Measurements from ENCODE around the gene KLRF1.

KLRF1 gene, protein sequence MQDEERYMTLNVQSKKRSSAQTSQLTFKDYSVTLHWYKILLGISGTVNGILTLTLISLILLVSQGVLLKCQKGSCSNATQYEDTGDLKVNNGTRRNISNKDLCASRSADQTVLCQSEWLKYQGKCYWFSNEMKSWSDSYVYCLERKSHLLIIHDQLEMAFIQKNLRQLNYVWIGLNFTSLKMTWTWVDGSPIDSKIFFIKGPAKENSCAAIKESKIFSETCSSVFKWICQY

DNA sequence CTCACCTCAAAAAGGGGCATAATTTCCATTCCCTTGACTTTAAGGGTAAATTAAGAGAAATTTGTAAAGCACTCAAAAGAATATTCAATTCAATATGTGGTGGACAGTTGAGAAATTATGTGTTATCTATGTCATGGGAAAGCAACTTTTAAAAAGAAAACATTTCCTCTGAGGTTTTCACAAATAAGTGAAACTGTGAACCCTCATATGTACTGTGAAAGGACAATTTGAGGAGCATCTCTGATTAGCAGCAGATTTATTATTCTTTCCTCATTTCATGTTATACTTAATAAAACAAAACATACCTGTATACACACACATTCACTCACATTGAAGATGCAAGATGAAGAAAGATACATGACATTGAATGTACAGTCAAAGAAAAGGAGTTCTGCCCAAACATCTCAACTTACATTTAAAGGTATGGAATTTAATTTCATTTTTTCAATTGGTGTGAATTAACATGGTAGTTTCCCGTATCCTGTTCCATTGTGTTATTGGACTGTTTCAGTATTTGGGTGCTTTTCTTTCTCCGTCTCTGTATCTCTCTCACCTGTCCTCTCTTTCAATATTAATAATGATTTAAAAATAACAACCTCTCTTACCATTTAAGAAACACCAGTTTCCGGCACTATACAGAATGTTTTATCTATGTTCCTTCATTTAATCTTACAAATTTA lies at the start of gene KLRF1:
Gene KLRF1 (plus strand): TSS at position 273 of the 680 bp plus-strand sequence. CDS start 64 bp downstream, at position 337.
- ChIA-PET POLR2A (no interaction called here), CTCF (no interaction called here)
- no peak for TF ChIP-seq ARNT (IDR thresholded peaks at IDR 0.05)
- TF ChIP-seq SP1 (IDR thresholded peaks at IDR 0.05), result no peak
- no peak for TF ChIP-seq SUZ12 (IDR thresholded peaks at IDR 0.05)
- no peak for TF ChIP-seq CTBP1 (IDR thresholded peaks at IDR 0.05; ENCODE audit: borderline replicate concordance)
- no peak for TF ChIP-seq HDGF (IDR thresholded peaks at IDR 0.05; ENCODE audit: borderline replicate concordance)
- TF ChIP-seq BHLHE40 (IDR thresholded peaks at IDR 0.05; ENCODE audit: borderline replicate concordance), result no peak
- TF ChIP-seq ZNF384 (IDR thresholded peaks at IDR 0.05), result no peak
- no peak for TF ChIP-seq L3MBTL2 (conservative IDR thresholded peaks at IDR 0.05)
- TF ChIP-seq FOXK2 (IDR thresholded peaks at IDR 0.05), result no peak
- TF ChIP-seq FOXM1 (IDR thresholded peaks at IDR 0.05; ENCODE audit: borderline replicate concordance), result no peak
- TF ChIP-seq NFRKB (IDR thresholded peaks at IDR 0.05), result no peak
- TF ChIP-seq ELF4 (IDR thresholded peaks at IDR 0.05), result no peak
- TF ChIP-seq FOXA1 (IDR thresholded peaks at IDR 0.05), result no peak
- no peak for DNase-seq (ENCODE audit: extremely low spot score)

DNA sequence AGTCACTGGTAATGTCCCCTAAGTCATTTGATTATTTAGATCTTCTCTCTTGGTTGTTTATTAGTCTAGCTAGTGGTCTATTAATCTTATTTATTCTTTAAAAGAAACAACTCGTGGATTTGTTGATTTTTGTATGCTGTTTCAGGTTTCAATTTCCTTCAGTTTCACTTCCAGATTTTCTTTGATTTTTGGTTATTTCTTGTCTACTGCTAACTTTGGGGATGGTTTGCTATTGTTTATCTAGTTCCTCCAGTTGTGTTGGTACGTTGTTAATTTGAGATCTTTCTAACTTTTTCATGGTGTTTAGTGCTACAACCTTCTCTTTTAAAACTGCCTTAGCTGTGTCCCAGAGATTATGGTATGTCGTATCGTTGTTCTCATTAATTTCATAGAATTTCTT lies 48.1 kb upstream of the KLRF1 start:
- DNase-seq (ENCODE audit: extremely low spot score), result no peak
- ChIA-PET CTCF (no interaction called here), POLR2A (no interaction called here)
- no peak for TF ChIP-seq L3MBTL2 (conservative IDR thresholded peaks at IDR 0.05)

DNA sequence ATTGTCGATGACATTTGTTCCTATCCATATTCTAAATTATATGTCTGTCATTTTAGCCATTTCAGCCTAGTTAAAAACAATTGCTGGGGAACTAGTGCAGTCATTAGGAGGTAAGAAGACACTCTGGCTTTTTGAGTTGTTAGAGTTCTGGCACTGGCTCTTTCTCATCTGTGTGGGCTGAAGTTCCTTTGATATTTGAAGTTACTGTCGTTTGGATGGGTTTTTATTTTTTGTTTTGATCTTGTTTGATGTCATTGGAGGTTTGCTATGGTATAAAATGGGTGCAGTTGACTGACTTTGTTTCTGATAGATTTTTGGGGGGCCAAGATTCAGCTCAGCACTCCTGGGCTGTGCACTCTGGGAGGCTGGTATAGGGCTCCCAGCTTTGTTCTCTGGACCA lies 45.9 kb upstream of the KLRF1 start:
- ChIA-PET CTCF (no interaction called here), POLR2A (no interaction called here)

DNA sequence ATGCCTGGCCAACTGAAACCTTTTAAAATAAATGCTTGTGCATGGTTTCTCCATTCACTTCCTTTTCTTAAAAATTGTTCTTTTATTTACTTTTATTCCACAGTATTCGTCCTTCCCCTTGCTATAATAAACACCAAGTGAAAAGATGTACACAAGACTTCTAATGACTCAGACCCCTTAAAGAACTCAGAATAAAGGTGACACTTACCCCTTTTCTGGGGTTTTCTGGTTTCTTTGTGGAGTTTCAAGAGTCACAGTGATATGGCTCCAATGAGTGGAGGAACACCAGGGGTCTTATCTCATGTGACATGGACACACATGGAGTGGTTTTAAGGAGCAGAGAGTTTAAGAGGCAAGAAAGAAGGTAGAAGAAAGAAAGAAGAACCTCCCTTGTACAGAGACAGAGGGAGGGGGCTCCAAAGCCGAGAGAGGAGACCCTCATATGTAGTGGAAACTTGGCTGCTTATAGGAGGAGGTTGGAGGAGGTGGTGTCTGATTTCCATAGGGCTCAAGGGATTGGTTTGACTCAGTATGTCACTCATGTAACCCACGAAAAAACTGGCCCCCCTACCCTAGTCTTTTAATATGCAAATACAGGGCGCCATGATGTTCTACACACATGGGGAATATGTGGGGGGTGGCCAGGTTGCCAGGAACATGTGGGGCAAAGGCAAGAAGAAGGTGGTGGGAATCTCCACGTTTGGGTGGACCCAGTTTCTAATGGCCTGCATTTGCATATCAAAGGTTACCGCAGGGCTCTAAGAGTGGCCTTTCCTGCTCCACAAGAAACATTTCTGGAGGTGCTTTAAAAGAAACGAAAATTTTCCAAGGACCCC lies 44.5 kb upstream of the KLRF1 start:
- no peak for TF ChIP-seq FOXK2 (IDR thresholded peaks at IDR 0.05)
- TF ChIP-seq FOXM1 (IDR thresholded peaks at IDR 0.05; ENCODE audit: borderline replicate concordance), result no peak
- no peak for TF ChIP-seq FOXA1 (IDR thresholded peaks at IDR 0.05)
- no peak for TF ChIP-seq CTBP1 (IDR thresholded peaks at IDR 0.05; ENCODE audit: borderline replicate concordance)
- TF ChIP-seq SUZ12 (IDR thresholded peaks at IDR 0.05), result no peak
- no peak for TF ChIP-seq ZNF384 (IDR thresholded peaks at IDR 0.05)
- TF ChIP-seq, protein P1, sequence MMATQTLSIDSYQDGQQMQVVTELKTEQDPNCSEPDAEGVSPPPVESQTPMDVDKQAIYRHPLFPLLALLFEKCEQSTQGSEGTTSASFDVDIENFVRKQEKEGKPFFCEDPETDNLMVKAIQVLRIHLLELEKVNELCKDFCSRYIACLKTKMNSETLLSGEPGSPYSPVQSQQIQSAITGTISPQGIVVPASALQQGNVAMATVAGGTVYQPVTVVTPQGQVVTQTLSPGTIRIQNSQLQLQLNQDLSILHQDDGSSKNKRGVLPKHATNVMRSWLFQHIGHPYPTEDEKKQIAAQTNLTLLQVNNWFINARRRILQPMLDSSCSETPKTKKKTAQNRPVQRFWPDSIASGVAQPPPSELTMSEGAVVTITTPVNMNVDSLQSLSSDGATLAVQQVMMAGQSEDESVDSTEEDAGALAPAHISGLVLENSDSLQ (IDR thresholded peaks at IDR 0.05), result no peak
- ChIA-PET POLR2A (no interaction called here), CTCF (no interaction called here)
- DNase-seq (ENCODE audit: extremely low spot score), result no peak

More for the DNA sequence above, 45.9 kb upstream of the KLRF1 start:
- TF ChIP-seq ZNF384 (IDR thresholded peaks at IDR 0.05) (no peak), NFRKB (IDR thresholded peaks at IDR 0.05) (no peak), HDGF (IDR thresholded peaks at IDR 0.05; ENCODE audit: borderline replicate concordance) (no peak), CTBP1 (IDR thresholded peaks at IDR 0.05; ENCODE audit: borderline replicate concordance) (no peak)
- no peak for DNase-seq (ENCODE audit: extremely low spot score)

DNA sequence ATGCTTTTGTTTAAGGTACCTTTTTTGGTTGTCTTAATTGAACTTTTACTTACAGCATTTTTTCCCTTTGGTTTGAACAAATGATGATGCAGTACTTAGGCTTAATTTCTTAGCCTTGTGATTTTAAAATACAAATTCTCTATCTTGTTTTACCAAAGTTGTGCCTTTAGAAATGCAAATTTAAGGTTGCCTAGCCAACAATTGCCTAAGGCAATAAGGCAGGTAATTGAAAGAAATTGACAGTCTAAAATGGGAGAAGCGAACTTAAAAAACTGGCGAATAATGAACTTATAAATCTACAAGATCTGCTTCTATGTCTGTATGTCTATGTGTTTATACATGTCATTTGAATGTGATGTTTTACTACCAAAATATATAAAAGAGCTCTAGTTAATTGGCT lies 43.0 kb upstream of the KLRF1 start:
- ChIA-PET CTCF (interaction anchor here (1.1 kb wide), 1 partner anchor 34 kb away, joined by 3 read pairs; no protein-coding TSS in a partner anchor), POLR2A (no interaction called here)
- no peak for DNase-seq (ENCODE audit: extremely low spot score)
- no peak for TF ChIP-seq TARDBP (IDR thresholded peaks at IDR 0.05)
- TF ChIP-seq FOXK2 (IDR thresholded peaks at IDR 0.05), result no peak
- TF ChIP-seq HDGF (IDR thresholded peaks at IDR 0.05; ENCODE audit: borderline replicate concordance), result no peak
- TF ChIP-seq NFRKB (IDR thresholded peaks at IDR 0.05), result no peak

DNA sequence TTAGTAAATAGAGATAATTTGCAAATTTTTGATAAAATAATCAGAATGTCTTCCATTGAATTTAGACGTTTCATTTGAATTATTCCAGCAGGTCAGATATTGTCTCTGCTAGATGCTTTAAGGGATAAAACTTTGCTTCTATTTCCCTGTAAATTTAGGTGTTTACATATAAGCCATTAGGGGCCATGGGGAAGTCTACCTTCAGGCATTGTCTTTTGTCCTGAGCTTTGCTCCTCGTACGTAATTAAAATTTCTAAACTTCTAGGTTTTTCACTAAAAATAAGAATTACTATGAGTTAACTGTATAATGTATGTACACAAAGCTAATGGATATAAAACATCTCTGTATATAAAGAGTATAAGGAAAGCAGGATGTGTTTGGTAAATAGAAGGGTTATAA lies 42.5 kb upstream of the KLRF1 start:
- ChIA-PET CTCF (interaction anchor here (1.1 kb wide), 1 partner anchor 34 kb away, joined by 3 read pairs; no protein-coding TSS in a partner anchor), POLR2A (no interaction called here)
- TF ChIP-seq FOXM1 (IDR thresholded peaks at IDR 0.05; ENCODE audit: borderline replicate concordance) (no peak), BHLHE40 (IDR thresholded peaks at IDR 0.05; ENCODE audit: borderline replicate concordance) (no peak), CTBP1 (IDR thresholded peaks at IDR 0.05; ENCODE audit: borderline replicate concordance) (no peak), SUZ12 (IDR thresholded peaks at IDR 0.05) (no peak), ZNF384 (IDR thresholded peaks at IDR 0.05) (no peak), NFRKB (IDR thresholded peaks at IDR 0.05) (no peak), TARDBP (IDR thresholded peaks at IDR 0.05) (no peak), L3MBTL2 (conservative IDR thresholded peaks at IDR 0.05) (no peak)
- no peak for DNase-seq (ENCODE audit: extremely low spot score)

DNA sequence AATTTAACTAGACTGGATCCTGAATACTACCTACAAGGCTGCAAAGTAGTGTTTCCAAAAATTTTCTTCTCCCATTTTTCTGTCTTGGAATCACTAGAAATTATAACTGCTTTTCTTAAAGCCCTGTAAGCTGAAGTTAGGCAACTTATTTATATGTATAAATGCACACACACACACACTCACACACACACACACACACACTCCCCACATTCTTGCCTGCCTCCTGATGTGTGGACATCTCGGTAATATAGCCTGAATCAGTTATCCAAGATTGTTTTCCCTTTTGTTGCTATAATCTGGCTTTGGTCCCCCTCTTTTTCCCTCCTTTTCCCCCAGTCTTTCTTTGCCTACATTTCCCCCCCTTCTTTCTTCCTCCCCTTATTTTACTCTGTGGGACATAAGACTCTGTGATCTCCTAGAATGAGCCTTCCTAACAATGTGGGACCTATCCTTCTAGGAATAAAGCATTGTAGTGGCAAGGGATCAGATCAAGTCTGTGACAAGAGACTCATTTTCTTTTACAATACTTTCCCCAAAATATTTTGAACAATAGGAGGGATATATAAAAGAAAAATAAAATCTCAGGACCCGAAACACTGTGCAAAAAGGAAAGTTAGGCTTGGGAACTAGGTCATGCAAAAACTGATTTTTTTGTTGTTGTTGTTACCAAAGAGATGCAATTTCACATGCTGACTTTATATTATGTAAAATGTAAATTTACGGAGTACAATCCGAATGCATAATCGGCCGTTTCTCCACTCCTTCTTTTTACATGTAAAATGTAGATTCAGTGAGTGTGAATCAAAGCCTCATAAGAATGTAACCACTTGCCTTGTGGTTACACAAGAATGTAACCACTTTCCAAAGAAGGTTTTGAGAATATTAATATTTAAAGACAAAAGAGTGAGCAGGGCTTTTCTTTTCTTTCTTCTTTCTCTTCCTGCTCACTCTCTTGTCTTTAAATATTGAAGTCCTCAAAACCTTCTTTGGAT lies 40.3 kb upstream of the KLRF1 start:
- no peak for DNase-seq (ENCODE audit: extremely low spot score)
- POLR2A ChIA-PET, result no interaction called here
- CTCF ChIA-PET, result no interaction called here
- TF ChIP-seq, protein P1 (IDR thresholded peaks at IDR 0.05), result no peak
- no peak for TF ChIP-seq ELF4 (IDR thresholded peaks at IDR 0.05)
- TF ChIP-seq ARNT (IDR thresholded peaks at IDR 0.05), result no peak
- no peak for TF ChIP-seq FOXA1 (IDR thresholded peaks at IDR 0.05)

All from HEK293T (cell line).